Subcutaneous adipose tissue (tissue), 4 donors: Measurements from ENCODE around the gene LSAMP. TPM values are rescaled to one million over a fixed set of nuclear protein-coding genes. Genes with fewer than 3 reads are reported as not detected.

ENCODE experiments used
- total RNA-seq, 4 donors: library from RNA; depleted of rRNA; stranded (reverse); fragments of >200 nt; gene quantifications; one replicate each; pipeline ENCODE4 v1.1.0, GENCODE V29; 2016
- TF ChIP-seq, protein P1 (sequence below): fragments of 450-650 bp; IDR thresholded peaks from one replicate; pipeline ENCODE4 v1.5.1; 2016; ENCODE audit warnings: low read depth, mild to moderate bottlenecking, control low read depth, antibody characterized with exemption, moderate library complexity

The LSAMP gene
- total RNA-seq, 4 donors from 2014 or later = 0.38 to 1.7 (median 0.71) TPM

DNA sequence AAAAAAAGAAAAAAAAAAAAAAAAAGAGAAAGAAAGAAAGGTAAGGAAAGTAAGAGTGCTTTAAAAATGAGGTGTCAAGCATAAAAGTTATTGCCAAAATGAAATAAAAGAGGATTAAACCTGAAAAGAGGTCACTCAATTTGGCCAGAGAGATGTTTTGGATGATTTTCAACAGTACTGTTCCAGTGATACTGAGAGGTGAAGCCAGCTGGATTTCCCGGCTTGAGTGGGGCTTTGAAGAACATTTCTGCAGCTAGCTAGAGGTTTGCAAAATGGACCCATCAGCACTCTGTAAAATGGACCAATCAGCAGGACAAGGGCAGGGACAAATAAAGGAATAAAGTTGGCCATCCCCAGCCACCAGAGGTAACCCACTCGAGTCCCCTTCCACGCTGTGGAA is 128.5 kb downstream of the LSAMP start:
- TF ChIP-seq, protein P1, sequence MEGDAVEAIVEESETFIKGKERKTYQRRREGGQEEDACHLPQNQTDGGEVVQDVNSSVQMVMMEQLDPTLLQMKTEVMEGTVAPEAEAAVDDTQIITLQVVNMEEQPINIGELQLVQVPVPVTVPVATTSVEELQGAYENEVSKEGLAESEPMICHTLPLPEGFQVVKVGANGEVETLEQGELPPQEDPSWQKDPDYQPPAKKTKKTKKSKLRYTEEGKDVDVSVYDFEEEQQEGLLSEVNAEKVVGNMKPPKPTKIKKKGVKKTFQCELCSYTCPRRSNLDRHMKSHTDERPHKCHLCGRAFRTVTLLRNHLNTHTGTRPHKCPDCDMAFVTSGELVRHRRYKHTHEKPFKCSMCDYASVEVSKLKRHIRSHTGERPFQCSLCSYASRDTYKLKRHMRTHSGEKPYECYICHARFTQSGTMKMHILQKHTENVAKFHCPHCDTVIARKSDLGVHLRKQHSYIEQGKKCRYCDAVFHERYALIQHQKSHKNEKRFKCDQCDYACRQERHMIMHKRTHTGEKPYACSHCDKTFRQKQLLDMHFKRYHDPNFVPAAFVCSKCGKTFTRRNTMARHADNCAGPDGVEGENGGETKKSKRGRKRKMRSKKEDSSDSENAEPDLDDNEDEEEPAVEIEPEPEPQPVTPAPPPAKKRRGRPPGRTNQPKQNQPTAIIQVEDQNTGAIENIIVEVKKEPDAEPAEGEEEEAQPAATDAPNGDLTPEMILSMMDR = no peak

DNA sequence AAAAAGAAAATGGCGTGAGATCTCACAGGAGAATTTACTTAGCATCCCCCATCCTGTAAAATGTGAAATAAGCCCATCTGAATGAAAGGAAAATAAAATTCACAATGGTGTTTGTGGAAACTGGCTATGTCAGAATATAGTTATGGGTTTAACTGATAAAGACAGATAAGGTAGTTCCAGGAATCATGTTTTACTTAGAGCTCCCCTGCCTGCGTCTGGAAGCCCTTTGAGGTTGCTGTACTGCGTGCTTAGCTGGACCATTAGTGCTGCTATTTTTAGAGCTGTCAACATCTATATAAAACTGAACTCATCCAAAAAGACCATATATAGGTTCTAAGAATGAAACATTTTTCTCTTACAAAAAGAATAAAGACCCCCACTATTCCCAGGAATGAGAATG is 130.8 kb downstream of the LSAMP start:
- TF ChIP-seq, protein P1 = no peak

DNA sequence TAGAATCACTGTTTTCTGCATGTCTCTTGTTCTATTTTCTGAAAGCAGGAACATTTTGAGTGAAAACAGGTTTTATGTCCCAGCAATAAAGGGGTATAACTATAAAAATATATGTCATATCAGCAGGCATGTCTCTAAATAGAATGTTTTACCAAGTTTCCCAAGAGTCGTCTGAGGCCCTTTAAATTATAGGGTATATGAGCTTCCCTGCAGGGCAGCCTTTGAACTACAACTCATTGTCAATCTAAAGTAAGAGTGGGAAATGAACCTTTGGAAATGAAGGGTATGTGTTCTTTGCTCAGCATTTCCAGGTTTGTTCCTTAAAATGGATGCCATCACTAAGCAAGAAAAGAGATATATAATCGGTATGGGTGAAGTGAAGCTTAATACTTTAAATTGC is 138.6 kb downstream of the LSAMP start:
- TF ChIP-seq, protein P1 = no peak

DNA sequence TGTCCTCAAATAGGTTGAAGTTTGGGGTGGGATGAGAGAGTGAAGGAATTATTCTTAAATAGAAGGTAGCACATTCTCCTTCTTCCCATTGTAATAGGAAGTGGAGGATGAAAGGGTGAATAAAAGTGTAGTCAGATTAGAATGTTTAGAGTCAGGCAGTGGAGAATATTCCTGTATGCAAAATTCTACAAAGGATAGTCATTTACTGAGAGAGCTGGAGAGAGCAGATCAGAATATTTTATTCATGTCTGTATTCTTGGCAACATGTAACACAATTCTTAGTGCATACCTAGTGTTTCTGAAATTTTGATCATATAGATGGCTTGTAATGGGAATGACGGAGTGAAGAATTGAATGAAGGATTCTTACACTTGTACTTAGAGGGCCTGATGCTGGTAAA is 139.1 kb downstream of the LSAMP start:
- TF ChIP-seq, protein P1 = no peak

DNA sequence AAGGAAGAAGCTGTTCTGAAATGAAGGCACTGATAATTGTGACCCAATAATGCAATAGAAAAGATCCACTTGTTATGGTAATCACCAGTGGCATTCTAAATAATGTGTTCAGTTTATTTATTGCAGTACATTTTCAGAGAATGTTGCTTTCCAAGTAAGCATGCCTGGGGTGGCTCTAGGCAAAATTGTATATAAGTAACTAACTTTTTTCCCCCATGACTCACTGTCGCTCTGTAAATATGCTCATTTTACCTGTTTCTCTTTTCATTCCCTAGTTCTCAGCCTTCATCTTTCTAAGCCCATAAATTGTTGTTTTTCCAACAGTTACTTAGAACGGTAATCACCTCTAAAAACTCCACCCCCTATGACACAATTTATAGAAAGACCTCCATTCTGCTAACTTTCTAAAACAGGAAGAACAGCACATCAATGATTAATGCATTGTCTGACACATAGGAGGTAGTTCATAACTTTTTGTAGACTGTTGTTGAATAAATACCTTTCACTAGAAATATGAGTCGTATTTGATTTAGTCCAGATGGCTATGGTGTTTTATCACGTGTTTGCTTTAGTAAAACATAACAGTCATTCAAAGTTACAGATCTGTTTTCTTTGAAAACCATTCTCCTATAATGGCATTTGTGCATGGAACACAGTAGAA is 143.1 kb downstream of the LSAMP start:
- TF ChIP-seq, protein P1 = no peak

DNA sequence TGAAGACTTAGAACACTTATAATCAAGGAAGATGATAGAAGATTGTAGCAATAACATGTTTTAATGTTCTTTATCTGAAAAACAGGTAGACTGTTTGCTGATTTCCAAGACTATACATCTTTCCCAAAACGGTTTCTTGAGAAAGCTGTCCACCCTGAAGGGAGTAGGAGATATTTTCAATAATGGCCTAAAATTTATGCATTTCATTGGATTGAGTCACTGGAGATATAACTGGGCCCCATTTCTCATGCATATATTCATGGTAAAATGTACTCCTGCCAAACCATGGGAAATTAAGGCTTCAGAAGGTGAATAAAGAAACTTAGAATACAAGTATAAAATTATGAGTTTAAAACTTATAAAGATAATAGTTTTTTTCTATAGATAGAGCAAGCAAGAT is 143.9 kb downstream of the LSAMP start:
- TF ChIP-seq, protein P1 = no peak

DNA sequence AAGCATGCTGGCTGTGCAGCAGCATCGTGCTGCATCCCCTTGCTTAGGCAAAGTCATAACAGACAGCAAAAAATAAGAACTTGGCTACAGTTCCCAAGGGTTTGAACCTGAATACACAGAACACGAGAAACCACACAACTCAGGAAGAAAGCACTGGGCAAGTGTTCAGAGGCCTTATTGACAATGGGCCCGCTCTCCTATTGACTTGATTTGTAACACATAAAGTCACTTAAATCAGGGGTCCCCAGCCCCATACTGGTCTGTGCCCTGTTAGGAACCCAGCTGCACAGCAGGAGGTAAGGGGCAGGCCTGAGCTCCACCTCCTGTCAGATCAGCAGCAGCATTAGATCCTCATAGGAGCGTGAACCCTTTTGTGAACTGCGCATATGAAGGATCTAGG is 145.1 kb downstream of the LSAMP start:
- TF ChIP-seq, protein P1 = no peak
